Smooth muscle cell (in vitro differentiated cells): ENCODE measurements around the gene UBE2G1. TPM values are rescaled to one million over a fixed set of nuclear protein-coding genes. Genes with fewer than 3 reads are reported as not detected.

Source experiments
- DNase-seq: peaks from one replicate; lab custom pipeline; 2025; ENCODE audit not compliant: unreplicated experiment; lab: John Stamatoyannopoulos, UW
- H2AFZ ChIP-seq: fragments of 200-600 bp; sonication (generic); 2 replicates; pipeline ENCODE4 v1.6.0; 2016; ENCODE audit warnings: antibody characterized with exemption, low read depth, mild to moderate bottlenecking
- H3F3A ChIP-seq: fragments of 200-600 bp; sonication (generic); 2 replicates; pipeline ENCODE4 v1.6.0; 2017; ENCODE audit warnings: antibody characterized with exemption, low read depth
- H3K27ac ChIP-seq: fragments of 200-600 bp; sonication (generic); 2 replicates; pipeline ENCODE4 v1.5.1; 2016; ENCODE audit warnings: low read depth, mild to moderate bottlenecking
- H3K27me3 ChIP-seq: fragments of 200-600 bp; sonication (generic); 2 replicates; pipeline ENCODE4 v1.6.1; 2016; ENCODE audit warnings: low read depth, mild to moderate bottlenecking
- H3K36me3 ChIP-seq: fragments of 200-600 bp; sonication (generic); 2 replicates; pipeline ENCODE4 v1.5.1; 2016; ENCODE audit warnings: low read depth
- H3K4me1 ChIP-seq: fragments of 200-600 bp; sonication (generic); 2 replicates; pipeline ENCODE4 v1.5.1; 2016; ENCODE audit warnings: low read depth
- H3K4me2 ChIP-seq: fragments of 200-600 bp; sonication (generic); 2 replicates; pipeline ENCODE4 v1.6.0; 2016; ENCODE audit warnings: mild to moderate bottlenecking
- H3K4me3 ChIP-seq: fragments of 200-600 bp; sonication (generic); 2 replicates; pipeline ENCODE4 v1.5.1; 2016; ENCODE audit warnings: mild to moderate bottlenecking
- H3K79me2 ChIP-seq: fragments of 200-600 bp; sonication (generic); 2 replicates; pipeline ENCODE4 v1.6.0; 2016; ENCODE audit warnings: low read depth, mild to moderate bottlenecking
- H3K9ac ChIP-seq: fragments of 200-600 bp; sonication (generic); 2 replicates; pipeline ENCODE4 v1.6.0; 2016; ENCODE audit warnings: low read depth
- H3K9me3 ChIP-seq: fragments of 200-600 bp; sonication (generic); replicated peaks from 2 replicates; pipeline ENCODE4 v1.5.1; 2016; ENCODE audit warnings: low read depth
- H4K20me1 ChIP-seq: fragments of 200-600 bp; sonication (generic); 2 replicates; pipeline ENCODE4 v1.6.0; 2016; ENCODE audit warnings: low read depth
- CTCF ChIP-seq: fragments of 200-600 bp; sonication (generic); IDR thresholded peaks from 2 replicates; pipeline ENCODE4 v1.5.1; 2017; ENCODE audit warnings: borderline replicate concordance, mild to moderate bottlenecking, antibody characterized with exemption; ENCODE audit not compliant: insufficient read depth, poor library complexity, severe bottlenecking
- WGBS: methylation state at CpG from one replicate; pipeline ENCODE4 v1.1.7; 2016; ENCODE audit warnings: low lambda C conversion rate; 5-methylcytosine and 5-hydroxymethylcytosine counted together
- polyA plus RNA-seq: library from polyadenylated mRNA; unstranded; fragments of >200 nt; fragmentation: Nextera tagmentation; extraction: Ambion mirVana; gene quantifications from 2 replicates; pipeline ENCODE4 v1.2.1, GENCODE V29; 2016
- total RNA-seq: library from RNA; depleted of rRNA; stranded (reverse); fragments of >200 nt; gene quantifications from 2 replicates; pipeline ENCODE4 v1.2.3, GENCODE V29; 2014

Gene UBE2G1, protein sequence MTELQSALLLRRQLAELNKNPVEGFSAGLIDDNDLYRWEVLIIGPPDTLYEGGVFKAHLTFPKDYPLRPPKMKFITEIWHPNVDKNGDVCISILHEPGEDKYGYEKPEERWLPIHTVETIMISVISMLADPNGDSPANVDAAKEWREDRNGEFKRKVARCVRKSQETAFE
- total RNA-seq (62.3 and 63.7 TPM in 2 replicates), polyA plus RNA-seq (39.9 and 52.5 TPM in 2 replicates)

DNA sequence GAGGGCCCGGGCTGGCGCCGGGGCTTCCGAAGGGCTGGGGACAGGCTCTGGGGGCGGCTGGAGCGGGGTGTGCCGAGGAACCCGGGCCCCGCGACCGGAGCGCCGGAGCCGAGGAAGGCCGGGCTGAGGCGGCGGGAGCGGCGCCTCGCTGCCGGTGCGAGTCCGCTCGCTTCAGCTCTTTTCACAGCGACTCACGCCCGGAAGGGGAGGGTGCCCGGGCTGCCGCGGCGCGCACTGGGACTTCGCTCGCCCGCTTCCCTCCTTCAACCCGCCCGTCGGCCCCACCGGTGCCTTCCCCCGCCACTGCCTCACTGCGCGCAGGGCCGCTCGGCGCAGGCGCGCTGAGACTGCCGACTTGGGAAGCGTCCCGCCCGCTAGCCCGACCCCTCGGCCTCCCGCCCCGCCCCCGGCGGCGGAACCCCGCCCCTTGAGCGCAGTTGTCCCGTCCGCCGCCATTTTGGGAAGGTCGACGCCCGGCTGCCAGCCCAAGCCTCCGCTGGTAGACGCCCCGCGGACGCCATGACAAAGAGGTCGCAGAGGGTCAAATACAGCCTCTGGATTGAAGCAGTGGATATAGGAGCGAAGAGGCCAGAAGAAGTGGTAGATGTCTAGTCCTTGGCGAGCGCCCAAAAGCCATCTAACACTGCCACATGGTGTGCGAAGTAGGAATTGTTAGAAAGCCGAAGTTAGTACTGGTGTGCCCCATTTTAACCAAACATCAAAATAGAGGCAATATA lies at the start of gene UBE2G1:
Gene UBE2G1, minus strand, starts transcription at position 349 of the 737 bp plus-strand sequence. CDS start 359 bp downstream, outside the sequence.
- Histone ChIP-seq H3K79me2 (peaks cover 47% of the 10 kb centered on the region), H3K27me3 (no peaks in the 10 kb centered on the region), H3F3A (peaks cover 13% of the 10 kb centered on the region), H3K9me3 (no peaks in the 10 kb centered on the region), H3K27ac (peak within 1 kb of the TSS; percentile 86), H3K4me2 (peak within 1 kb of the TSS; percentile 87), H3K4me3 (peak within 1 kb of the TSS; percentile 83), H3K4me1 (peaks cover 4% of the 10 kb centered on the region), H4K20me1 (peaks cover 45% of the 10 kb centered on the region), H3K9ac (peak within 1 kb of the TSS; percentile 94), H2AFZ (peak within 1 kb of the TSS; percentile 89), H3K36me3 (no peaks in the 10 kb centered on the region)
- 2% methylated on average over 57 of the region's 77 CpGs for WGBS
- peak; percentile 44 for TF ChIP-seq CTCF
- peak; percentile 97 for DNase-seq

DNA sequence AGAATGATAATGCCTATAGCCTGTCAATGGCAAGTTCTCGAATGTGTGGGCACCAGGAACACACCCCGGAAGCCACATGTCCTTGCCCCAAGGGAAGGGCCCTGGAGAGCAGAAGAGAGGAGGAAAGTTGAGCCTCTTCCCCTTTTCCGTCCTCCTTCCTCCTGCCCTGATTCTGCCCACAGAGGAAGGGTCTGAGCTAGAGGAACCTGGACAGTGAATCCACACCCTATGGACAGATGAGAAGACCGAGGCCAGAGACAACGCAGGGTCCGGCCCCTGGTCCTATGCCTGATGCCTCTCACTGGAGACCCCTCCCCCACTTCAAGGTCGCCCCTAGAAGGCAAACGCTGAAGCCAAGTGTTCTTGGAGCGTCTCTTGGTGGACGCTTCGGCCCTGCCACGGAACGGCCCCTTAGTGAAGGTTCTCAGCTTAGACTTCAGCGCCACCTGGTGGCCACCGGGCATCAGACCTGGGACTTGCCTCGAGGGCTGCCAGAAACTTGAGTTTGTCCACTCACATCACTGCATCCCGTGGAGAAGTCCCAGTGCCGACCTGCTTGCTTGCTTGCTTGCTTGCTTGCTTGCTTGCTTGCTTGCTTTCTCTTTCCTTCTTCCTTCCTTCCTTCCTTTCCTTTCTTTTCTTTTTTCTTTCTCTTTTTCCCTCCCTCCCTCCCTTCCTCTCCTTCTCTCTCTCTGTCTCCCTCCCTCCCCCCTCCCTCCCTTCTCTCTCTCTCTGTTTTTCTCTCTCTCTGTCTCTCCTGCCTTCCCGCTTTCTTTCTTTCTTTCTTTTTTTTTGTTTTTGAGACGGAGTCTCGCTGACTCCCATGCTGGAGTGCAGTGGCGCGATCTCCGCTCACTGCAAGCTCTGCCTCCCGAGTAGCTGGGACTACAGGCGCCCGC lies 46.7 kb upstream of the UBE2G1 start:
- no peaks in the 10 kb centered on the region for H3K27me3 ChIP-seq
- no peaks in the 10 kb centered on the region for H3F3A ChIP-seq
- H3K27ac ChIP-seq, result no peak overlapping the region
- TF ChIP-seq CTCF, result peak; percentile 91
- peak overlapping the region; percentile 79 for H3K4me2 ChIP-seq
- H3K79me2 ChIP-seq, result no peaks in the 10 kb centered on the region
- no peaks in the 10 kb centered on the region for H4K20me1 ChIP-seq
- H2AFZ ChIP-seq, result no peak overlapping the region
- no peaks in the 10 kb centered on the region for H3K4me1 ChIP-seq
- no peak overlapping the region for H3K9ac ChIP-seq
- DNase-seq, result peak; percentile 84
- no peaks in the 10 kb centered on the region for H3K9me3 ChIP-seq
- no peaks in the 10 kb centered on the region for H3K36me3 ChIP-seq
- WGBS, result 21% methylated on average over 18 of the region's 27 CpGs
- no peak overlapping the region for H3K4me3 ChIP-seq

DNA sequence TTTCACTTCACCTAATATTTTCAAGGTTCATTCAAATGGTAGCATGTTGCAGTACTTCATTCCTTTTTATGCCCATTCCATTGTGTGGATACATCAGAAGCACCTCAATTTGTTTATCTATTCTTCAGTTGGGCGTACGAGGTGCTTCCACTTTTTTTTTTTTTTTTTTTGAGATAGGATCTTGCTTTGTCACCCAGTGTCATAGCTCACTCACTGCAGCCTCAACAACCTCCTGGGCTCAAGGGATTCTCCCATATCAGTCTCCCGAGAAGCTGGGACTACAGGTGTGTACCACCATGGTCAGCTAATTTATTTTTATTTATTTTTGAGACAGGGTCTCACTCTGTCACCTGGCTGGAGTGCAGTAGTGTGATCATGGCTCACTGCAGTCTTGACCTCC lies 44.7 kb upstream of the UBE2G1 start:
- Histone ChIP-seq H3K4me3 (no peak overlapping the region), H3K4me1 (no peaks in the 10 kb centered on the region), H3K4me2 (no peak overlapping the region)

More for the DNA sequence above, 44.7 kb upstream of the UBE2G1 start:
- Histone ChIP-seq H3K27me3 (no peaks in the 10 kb centered on the region), H2AFZ (no peak overlapping the region), H4K20me1 (no peaks in the 10 kb centered on the region), H3K9ac (no peak overlapping the region), H3K36me3 (no peaks in the 10 kb centered on the region), H3K79me2 (no peaks in the 10 kb centered on the region), H3K27ac (no peak overlapping the region), H3F3A (no peaks in the 10 kb centered on the region), H3K9me3 (no peaks in the 10 kb centered on the region)
- WGBS, result 91% methylated on average over 3 of the region's 3 CpGs
- no peak for TF ChIP-seq CTCF
- DNase-seq, result no peak
